Measurements from ENCODE around the gene CCNE1. TPM values are rescaled to one million over a fixed set of nuclear protein-coding genes. Genes with fewer than 3 reads are reported as not detected.

Gene CCNE1
- total and polyA plus RNA-seq, 2 experiments from 2014 or later, result 26.1 to 38.3 TPM

- no peak overlapping the region for H2AFZ ChIP-seq
- no peaks in the 10 kb centered on the region for H3K27me3 ChIP-seq (ENCODE audit: insufficient read depth)
- H4K20me1 ChIP-seq (replicated peaks; ENCODE audit: insufficient read depth), result no peaks in the 10 kb centered on the region
- DNase-seq (ENCODE audit: low spot score), result no peak
- no peak overlapping the region for H3K27ac ChIP-seq (ENCODE audit: low read depth)
- H3K4me3 ChIP-seq, result no peak overlapping the region
- ATAC-seq, result no peak
- no peaks in the 10 kb centered on the region for H3K36me3 Mint-ChIP-seq (ENCODE audit: low read depth)
- TF ChIP-seq CTCF (conservative IDR thresholded peaks at IDR 0.05; ENCODE audit: low read depth in 2 of 2), result no peak
- no peak for TF ChIP-seq EZH2 (IDR thresholded peaks at IDR 0.05; ENCODE audit: low read depth, unreplicated experiment)
- TF ChIP-seq CREB1 (CRISPR knock-in tag; IDR thresholded peaks at IDR 0.05; ENCODE audit: low read depth), result no peak
- TF ChIP-seq ZNF114 (CRISPR knock-in tag; IDR thresholded peaks at IDR 0.05), result no peak
- no peak for TF ChIP-seq POLR2AphosphoS5 (IDR thresholded peaks at IDR 0.05; ENCODE audit: low read depth)
- TF ChIP-seq REST (IDR thresholded peaks at IDR 0.05; ENCODE audit: unreplicated experiment), result no peak
- no peak for TF ChIP-seq ETS1 (IDR thresholded peaks at IDR 0.05)
- TF ChIP-seq EZH2phosphoT487 (IDR thresholded peaks at IDR 0.05; ENCODE audit: unreplicated experiment), result no peak
- no peak for TF ChIP-seq ZNF462 (CRISPR knock-in tag; IDR thresholded peaks at IDR 0.05)
- no peak for TF ChIP-seq ZNF331 (CRISPR knock-in tag; IDR thresholded peaks at IDR 0.05; ENCODE audit: low read depth)
- TF ChIP-seq STAT1 (IDR thresholded peaks at IDR 0.05; ENCODE audit: unreplicated experiment), result no peak
- TF ChIP-seq JUNB (IDR thresholded peaks at IDR 0.05; ENCODE audit: unreplicated experiment), result no peak
- no peak for TF ChIP-seq NANOG (IDR thresholded peaks at IDR 0.05; ENCODE audit: borderline replicate concordance)
- no peaks in the 10 kb centered on the region for H3K9me3 Mint-ChIP-seq
- no peaks in the 10 kb centered on the region; the same call in 2 of the 3 replicates for H3K4me1 Mint-ChIP-seq
- H3K79me2 ChIP-seq (replicated peaks; ENCODE audit: insufficient read depth), result no peaks in the 10 kb centered on the region
- H3K27me3 Mint-ChIP-seq (ENCODE audit: insufficient read depth, low read depth, poor library complexity), result peaks cover 7% of the 10 kb centered on the region
- H3K36me3 ChIP-seq (ENCODE audit: insufficient read depth), result no peaks in the 10 kb centered on the region
- H3K4me1 ChIP-seq (ENCODE audit: insufficient read depth), result peaks cover 3% of the 10 kb centered on the region; the same call in 1 of the 2 replicates
- no peaks in the 10 kb centered on the region for H3K9me2 ChIP-seq (ENCODE audit: insufficient read depth)
- no peak overlapping the region for H3K27ac Mint-ChIP-seq
- no peak overlapping the region for H3K4me3 Mint-ChIP-seq
- no peaks in the 10 kb centered on the region for H3F3A ChIP-seq (replicated peaks; ENCODE audit: low read depth)
- H3K4me2 ChIP-seq, result no peak overlapping the region
Measured at GRCh38 chr19:29833614-29834261, 21.9 kb downstream of the CCNE1 start.
